22Rv1 (cell line): Measurements from ENCODE around the gene PANK4.

ENCODE experiments used
- H3K27ac ChIP-seq: fragments of 450-650 bp; 2 replicates; pipeline ENCODE4 v1.5.1; 2017
- ZFX ChIP-seq: fragments of 450-650 bp; IDR thresholded peaks from 2 replicates; pipeline ENCODE4 v1.6.1; 2017; ENCODE audit warnings: antibody characterized with exemption, borderline replicate concordance
- TF ChIP-seq, protein P1 (sequence below): fragments of 450-650 bp; IDR thresholded peaks from 2 replicates; pipeline ENCODE4 v1.5.1; 2017; ENCODE audit warnings: mild to moderate bottlenecking

The PANK4 gene

DNA sequence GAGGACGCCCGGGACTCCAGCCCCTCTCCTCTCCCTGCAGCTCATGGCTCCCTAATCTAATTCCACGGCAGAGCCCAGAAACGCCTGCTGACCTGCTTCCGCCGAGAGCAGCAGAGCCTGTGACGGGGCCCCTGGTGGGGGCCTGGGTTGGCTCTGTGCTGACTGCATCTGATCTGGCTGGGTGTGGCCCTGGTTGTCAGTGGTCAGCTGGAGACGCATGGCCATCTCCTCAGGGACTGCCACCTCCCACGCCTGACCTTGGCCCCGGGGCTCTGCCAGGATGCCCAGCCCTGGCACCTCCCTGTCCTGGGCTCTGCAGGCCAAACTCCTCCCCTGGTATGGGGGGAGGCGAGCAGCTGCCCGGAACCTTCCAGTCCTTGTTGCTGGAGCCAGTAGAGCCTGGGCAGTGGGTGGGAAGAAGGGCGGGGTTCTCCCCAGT is 51.4 kb downstream of the PANK4 start:
- H3K27ac ChIP-seq: no peak overlapping the region
- TF ChIP-seq ZFX: no peak
- TF ChIP-seq, protein P1, sequence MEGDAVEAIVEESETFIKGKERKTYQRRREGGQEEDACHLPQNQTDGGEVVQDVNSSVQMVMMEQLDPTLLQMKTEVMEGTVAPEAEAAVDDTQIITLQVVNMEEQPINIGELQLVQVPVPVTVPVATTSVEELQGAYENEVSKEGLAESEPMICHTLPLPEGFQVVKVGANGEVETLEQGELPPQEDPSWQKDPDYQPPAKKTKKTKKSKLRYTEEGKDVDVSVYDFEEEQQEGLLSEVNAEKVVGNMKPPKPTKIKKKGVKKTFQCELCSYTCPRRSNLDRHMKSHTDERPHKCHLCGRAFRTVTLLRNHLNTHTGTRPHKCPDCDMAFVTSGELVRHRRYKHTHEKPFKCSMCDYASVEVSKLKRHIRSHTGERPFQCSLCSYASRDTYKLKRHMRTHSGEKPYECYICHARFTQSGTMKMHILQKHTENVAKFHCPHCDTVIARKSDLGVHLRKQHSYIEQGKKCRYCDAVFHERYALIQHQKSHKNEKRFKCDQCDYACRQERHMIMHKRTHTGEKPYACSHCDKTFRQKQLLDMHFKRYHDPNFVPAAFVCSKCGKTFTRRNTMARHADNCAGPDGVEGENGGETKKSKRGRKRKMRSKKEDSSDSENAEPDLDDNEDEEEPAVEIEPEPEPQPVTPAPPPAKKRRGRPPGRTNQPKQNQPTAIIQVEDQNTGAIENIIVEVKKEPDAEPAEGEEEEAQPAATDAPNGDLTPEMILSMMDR: no peak

DNA sequence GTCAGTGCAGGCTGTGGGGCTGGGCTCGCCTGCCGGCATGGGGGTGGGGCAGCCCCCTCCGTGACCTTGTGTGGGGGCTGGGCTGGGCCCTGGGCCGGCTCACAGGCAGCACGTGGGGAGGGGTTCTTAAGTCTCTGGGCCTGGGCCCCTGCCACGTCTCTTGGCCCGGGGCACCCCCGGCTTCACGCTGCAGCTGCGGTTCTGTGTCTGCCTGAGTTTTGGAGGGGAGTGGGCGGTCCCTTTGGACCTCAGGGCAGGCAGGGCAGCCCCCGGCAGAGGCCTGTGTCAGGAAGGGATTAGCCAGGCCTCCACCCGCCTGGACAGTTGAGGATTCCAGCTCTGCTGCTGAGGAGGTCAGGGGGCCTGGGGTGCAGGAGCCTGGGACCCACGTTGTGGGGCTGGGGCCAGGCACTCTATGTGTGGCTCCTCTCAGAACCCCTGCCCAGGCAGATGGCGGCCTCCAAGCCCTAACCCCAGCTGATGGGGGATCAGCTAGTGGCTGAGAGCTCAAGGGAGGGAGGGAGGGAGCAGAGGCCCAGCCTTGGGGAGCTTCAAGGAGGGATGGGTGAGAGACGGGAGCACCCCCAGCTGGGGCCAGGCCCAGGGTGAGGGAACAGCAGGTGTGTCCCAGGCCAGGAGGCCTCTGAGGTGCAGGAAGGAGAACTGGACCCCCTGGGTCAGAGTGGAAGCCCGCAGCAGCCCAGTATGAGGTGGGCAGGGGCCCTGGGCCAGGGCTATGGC is 52.1 kb downstream of the PANK4 start:
- H3K27ac ChIP-seq: no peak overlapping the region

DNA sequence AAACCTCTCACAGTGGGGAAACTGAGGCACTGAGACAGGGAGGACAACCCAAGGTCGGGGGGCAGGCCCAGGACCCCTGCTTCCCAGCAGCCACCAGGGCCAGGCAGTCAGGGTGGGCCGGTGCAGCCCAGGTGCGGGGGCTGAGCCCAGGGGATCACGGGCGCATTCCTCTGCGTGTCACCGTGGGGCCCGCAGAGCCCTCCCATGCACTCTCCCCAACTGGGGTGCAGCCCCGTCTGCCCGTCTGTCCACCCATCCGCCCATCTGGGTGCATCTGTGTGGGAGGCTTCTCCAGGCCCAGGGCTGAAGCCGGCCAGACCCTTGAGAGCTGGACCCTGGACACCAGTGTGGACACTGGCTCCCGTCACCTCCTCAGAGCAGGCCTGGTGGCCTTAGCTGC is 53.2 kb downstream of the PANK4 start:
- no peak overlapping the region for H3K27ac ChIP-seq
- TF ChIP-seq ZFX: no peak
- TF ChIP-seq, protein P1: no peak

More for the DNA sequence above, 52.1 kb downstream of the PANK4 start:
- TF ChIP-seq, protein P1: no peak
- no peak for TF ChIP-seq ZFX

DNA sequence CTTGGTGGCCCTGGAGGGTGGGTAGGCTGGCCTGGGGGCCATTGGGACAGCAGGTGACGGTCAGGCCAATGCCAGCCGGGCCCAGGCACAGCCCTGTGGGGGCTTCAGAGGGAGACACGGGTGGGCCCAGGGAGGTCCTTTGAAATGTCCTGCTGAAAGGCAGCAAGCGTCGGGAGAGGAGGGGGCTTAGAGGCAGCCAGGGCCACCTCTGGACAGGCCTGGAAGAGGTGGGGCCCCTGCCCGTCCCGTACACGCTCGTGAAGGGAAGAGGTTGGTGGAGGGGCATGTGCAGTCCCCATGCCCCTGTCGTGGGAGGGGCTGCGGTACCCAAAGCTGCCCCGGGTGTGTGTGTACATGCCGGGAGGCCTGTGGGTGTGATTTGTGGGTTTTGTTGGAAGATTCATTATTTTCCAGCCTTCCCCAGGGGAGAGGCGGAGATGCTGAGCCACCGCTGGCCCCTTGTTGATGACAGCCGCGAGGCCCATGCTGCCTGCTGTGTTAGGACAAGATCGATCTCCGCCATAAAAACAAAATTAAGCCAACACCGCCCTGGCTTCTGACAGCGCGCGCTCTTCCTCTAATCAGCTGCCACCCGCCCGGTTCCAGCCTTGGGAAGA is 53.7 kb downstream of the PANK4 start:
- TF ChIP-seq, protein P1: no peak
- no peak for TF ChIP-seq ZFX
- no peak overlapping the region for H3K27ac ChIP-seq

DNA sequence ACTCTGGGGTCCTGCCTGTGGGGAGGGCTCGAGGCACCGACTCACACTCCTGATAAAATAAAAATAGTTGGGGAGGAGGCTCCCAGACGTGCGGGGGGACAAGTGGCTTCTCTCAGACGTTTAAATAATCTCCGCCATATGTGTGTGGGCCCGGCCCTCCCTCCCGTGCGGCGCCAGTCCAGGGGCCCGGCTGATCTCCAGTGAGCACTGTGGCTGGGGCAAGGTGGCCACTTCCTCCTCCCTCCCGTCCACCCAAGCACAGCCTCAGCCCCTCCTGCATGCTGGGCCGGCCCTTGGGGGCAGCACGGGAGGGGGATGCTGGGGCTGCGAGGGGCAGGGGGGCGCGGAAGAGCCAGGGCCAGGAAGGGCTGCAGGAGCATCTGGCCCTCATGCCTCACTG is 54.3 kb downstream of the PANK4 start:
- no peak overlapping the region for H3K27ac ChIP-seq
- no peak for TF ChIP-seq ZFX
- TF ChIP-seq, protein P1: no peak

DNA sequence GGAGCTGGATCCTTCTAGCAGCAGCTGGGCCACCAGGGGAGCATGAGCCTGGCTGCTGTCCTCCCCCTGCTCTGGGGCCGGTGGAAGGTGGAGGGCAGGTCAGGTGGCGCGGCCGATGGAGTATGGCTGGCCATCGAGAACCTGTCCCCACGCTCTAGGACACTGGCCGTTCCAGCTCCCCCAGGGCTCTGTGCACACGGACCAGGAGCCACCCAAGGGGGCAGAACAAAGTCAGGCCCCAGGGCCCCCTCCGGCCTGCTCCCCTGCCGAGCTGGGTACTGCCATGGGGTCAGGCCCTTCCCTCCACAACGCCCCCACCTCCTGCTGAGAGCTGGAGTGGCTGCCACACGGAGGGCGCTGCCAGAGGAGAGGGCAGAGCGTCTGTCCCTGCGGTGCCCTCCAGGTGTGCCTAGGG is 54.8 kb downstream of the PANK4 start:
- no peak for TF ChIP-seq ZFX
- TF ChIP-seq, protein P1: no peak
- H3K27ac ChIP-seq: no peak overlapping the region

DNA sequence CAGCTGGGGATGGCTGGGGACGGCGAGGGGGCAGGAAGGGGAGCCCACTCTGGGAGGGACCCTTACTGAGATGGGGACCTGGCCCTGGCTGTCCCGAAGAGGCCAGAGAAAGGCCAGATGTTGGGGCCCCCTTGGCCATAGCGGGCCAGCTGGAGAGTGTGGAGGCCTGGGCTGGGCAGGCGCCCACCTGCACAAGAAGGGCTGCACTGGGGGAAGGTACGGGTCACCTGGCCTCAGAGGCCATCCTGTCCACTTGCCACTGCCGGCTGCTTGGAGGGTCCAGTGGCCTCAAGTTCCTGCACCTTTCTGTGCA is 55.3 kb downstream of the PANK4 start:
- TF ChIP-seq, protein P1: no peak
- TF ChIP-seq ZFX: no peak
- no peak overlapping the region for H3K27ac ChIP-seq
